ENCODE data around the gene ADAMTS7.
"Not testable (repeated sequence)": the region's sequence is repeated elsewhere in the genome, so short reads cannot be mapped to it uniquely, and the experiment has no call there.

ADAMTS7 gene

GRCh38 chr15:78734451-78735064 is 76.7 kb downstream of the ADAMTS7 start:
- H3K27me3 Mint-ChIP-seq (ENCODE audit: low read depth) = peaks cover 16% of the 10 kb centered on the region
- H3K27ac Mint-ChIP-seq = peak overlapping the region; percentile 7 to 45 (median 31)
- TF ChIP-seq CTCF (IDR thresholded peaks at IDR 0.05; ENCODE audit: unreplicated experiment in 3 of 3) = no peak

GRCh38 chr15:78732634-78733033 is 78.6 kb downstream of the ADAMTS7 start:
- Mint-ChIP-seq H3K27ac (peak overlapping the region in 1 of 3 experiments; percentile 22), H3K9me3 (no peaks in the 10 kb centered on the region), H3K27me3 (ENCODE audit: low read depth) (peaks cover 19% of the 10 kb centered on the region), H3K36me3 (ENCODE audit: low read depth) (no peaks in the 10 kb centered on the region), H3K4me1 (peaks cover 22% of the 10 kb centered on the region), H3K4me3 (no peak overlapping the region)
- TF ChIP-seq CTCF (IDR thresholded peaks at IDR 0.05; ENCODE audit: unreplicated experiment in 3 of 3) = no peak

More at GRCh38 chr15:78734451-78735064, 76.7 kb downstream of the ADAMTS7 start:
- Mint-ChIP-seq H3K9me3 (no peaks in the 10 kb centered on the region), H3K4me3 (peak overlapping the region in 1 of 3 experiments; percentile 9), H3K36me3 (ENCODE audit: low read depth) (no peaks in the 10 kb centered on the region), H3K4me1 (peaks cover 22% of the 10 kb centered on the region)

GRCh38 chr15:78730955-78731354 is 80.3 kb downstream of the ADAMTS7 start:
- Mint-ChIP-seq H3K4me3 (no peak overlapping the region), H3K27me3 (ENCODE audit: low read depth) (peaks cover 25% of the 10 kb centered on the region)
- no peak for TF ChIP-seq CTCF (IDR thresholded peaks at IDR 0.05; ENCODE audit: unreplicated experiment in 3 of 3)

GRCh38 chr15:78728427-78728826 is 82.8 kb downstream of the ADAMTS7 start:
- H3K4me3 Mint-ChIP-seq; H3K27me3 Mint-ChIP-seq (ENCODE audit: low read depth); H3K9me3 Mint-ChIP-seq; H3K36me3 Mint-ChIP-seq (ENCODE audit: low read depth); H3K27ac Mint-ChIP-seq: not testable (repeated sequence)
- H3K4me1 Mint-ChIP-seq = peaks cover 16% of the 10 kb centered on the region

More at GRCh38 chr15:78730955-78731354, 80.3 kb downstream of the ADAMTS7 start:
- H3K27ac Mint-ChIP-seq = no peak overlapping the region
- peaks cover 22% of the 10 kb centered on the region for H3K4me1 Mint-ChIP-seq
- no peaks in the 10 kb centered on the region for H3K9me3 Mint-ChIP-seq
- no peaks in the 10 kb centered on the region for H3K36me3 Mint-ChIP-seq (ENCODE audit: low read depth)

- H3K27me3 Mint-ChIP-seq (ENCODE audit: low read depth) = peaks cover 9% of the 10 kb centered on the region
- H3K9me3 Mint-ChIP-seq = no peaks in the 10 kb centered on the region
Measured at GRCh38 chr15:78727561-78727960, 83.7 kb downstream of the ADAMTS7 start.

GRCh38 chr15:78726870-78727551 is 84.3 kb downstream of the ADAMTS7 start:
- H3K27me3 Mint-ChIP-seq (ENCODE audit: low read depth) = peaks cover 9% of the 10 kb centered on the region
- no peaks in the 10 kb centered on the region for H3K36me3 Mint-ChIP-seq (ENCODE audit: low read depth)
- no peak overlapping the region for H3K4me3 Mint-ChIP-seq
- no peak for TF ChIP-seq CTCF (IDR thresholded peaks at IDR 0.05; ENCODE audit: unreplicated experiment in 3 of 3)
- no peaks in the 10 kb centered on the region for H3K9me3 Mint-ChIP-seq
- H3K4me1 Mint-ChIP-seq = peaks cover 8% of the 10 kb centered on the region
- H3K27ac Mint-ChIP-seq = no peak overlapping the region

More at GRCh38 chr15:78727561-78727960, 83.7 kb downstream of the ADAMTS7 start:
- Mint-ChIP-seq H3K4me1 (peaks cover 13% of the 10 kb centered on the region), H3K4me3 (no peak overlapping the region), H3K36me3 (ENCODE audit: low read depth) (no peaks in the 10 kb centered on the region), H3K27ac (no peak overlapping the region)
- no peak for TF ChIP-seq CTCF (IDR thresholded peaks at IDR 0.05; ENCODE audit: unreplicated experiment in 3 of 3)

- H3K36me3 Mint-ChIP-seq (ENCODE audit: low read depth); H3K9me3 Mint-ChIP-seq; H3K4me1 Mint-ChIP-seq; H3K27ac Mint-ChIP-seq; H3K4me3 Mint-ChIP-seq; H3K27me3 Mint-ChIP-seq (ENCODE audit: low read depth): not testable (repeated sequence)
Measured at GRCh38 chr15:78719819-78720450, 91.3 kb downstream of the ADAMTS7 start.
